ENCODE measurements around the gene NUDT13. TPM values are rescaled to one million over a fixed set of nuclear protein-coding genes. Genes with fewer than 3 reads are reported as not detected.

Gene NUDT13
- total and polyA plus RNA-seq, 9 of the 15 experiments (the other 6 are each of a cell fraction or from before 2014, with no cell fraction given), result 4.7 to 11.1 (median 5.6) TPM

GRCh38 chr10:73110345-73110849, at the start of gene NUDT13 (continued):
- peak; percentile 31; the same call in 1 of the 2 replicates for TF ChIP-seq RB1 (IDR thresholded peaks at IDR 0.05; ENCODE audit: low read depth)
- no peak for TF ChIP-seq CTCFL (IDR thresholded peaks at IDR 0.05; ENCODE audit: borderline replicate concordance, insufficient read depth, low read depth, low read length, poor library complexity, severe bottlenecking)
- TF ChIP-seq BRF1 (IDR thresholded peaks at IDR 0.05; ENCODE audit: borderline replicate concordance, extremely low read depth, insufficient read length), result no peak
- TF ChIP-seq ZNF445 (CRISPR knock-in tag; IDR thresholded peaks at IDR 0.05; ENCODE audit: low read depth), result no peak
- no peak for TF ChIP-seq E2F4 (CRISPR knock-in tag; IDR thresholded peaks at IDR 0.05; ENCODE audit: low read depth)
- TF ChIP-seq PHF20 (IDR thresholded peaks at IDR 0.05; ENCODE audit: partially characterized antibody), result no peak
- no peak for TF ChIP-seq ZNF140 (CRISPR knock-in tag; IDR thresholded peaks at IDR 0.05)
- TF ChIP-seq DACH1 (IDR thresholded peaks at IDR 0.05; ENCODE audit: partially characterized antibody), result no peak
- TF ChIP-seq ZC3H8 (IDR thresholded peaks at IDR 0.05), result no peak
- TF ChIP-seq HDAC2 (IDR thresholded peaks at IDR 0.05), result no peak
- TF ChIP-seq ZBTB26 (CRISPR knock-in tag; IDR thresholded peaks at IDR 0.05), result no peak
- no peak for TF ChIP-seq BMI1 (IDR thresholded peaks at IDR 0.05; ENCODE audit: low read length)
- no peak for TF ChIP-seq CHCHD3 (CRISPR knock-in tag; IDR thresholded peaks at IDR 0.05)
- no peak for TF ChIP-seq OTX1 (CRISPR knock-in tag; IDR thresholded peaks at IDR 0.05)
- TF ChIP-seq ARNT (IDR thresholded peaks at IDR 0.05), result peak; percentile 63 to 90; a peak in 3 of 4 replicates
- no peak for TF ChIP-seq TFAM (CRISPR knock-in tag; conservative IDR thresholded peaks at IDR 0.05)
- 0 out of 2 replicates have a peak, but pooled peaks have one; percentile 32 for TF ChIP-seq ATF4 (CRISPR knock-in tag; IDR thresholded peaks at IDR 0.05)
- TF ChIP-seq SMARCA4 (IDR thresholded peaks at IDR 0.05), result no peak
- no peak for TF ChIP-seq MCM2 (IDR thresholded peaks at IDR 0.05; ENCODE audit: low read depth)
- TF ChIP-seq MTA3 (IDR thresholded peaks at IDR 0.05; ENCODE audit: borderline replicate concordance), result no peak
- no peak for TF ChIP-seq ZC3H4 (CRISPR knock-in tag; IDR thresholded peaks at IDR 0.05; ENCODE audit: borderline replicate concordance)
- TF ChIP-seq NBN (IDR thresholded peaks at IDR 0.05; ENCODE audit: low read depth), result no peak
- no peak for TF ChIP-seq ZBTB49 (CRISPR knock-in tag; IDR thresholded peaks at IDR 0.05; ENCODE audit: borderline replicate concordance)
- TF ChIP-seq GTF2A2 (tag; IDR thresholded peaks at IDR 0.05), result no peak

All from K562 (cell line).